ENCODE data around the gene C17orf113.

- TF ChIP-seq CTCF (IDR thresholded peaks at IDR 0.05) = no peak
- TF ChIP-seq POLR2AphosphoS5 (IDR thresholded peaks at IDR 0.05) = no peak
- TF ChIP-seq POLR2A (IDR thresholded peaks at IDR 0.05) = no peak
These were observed 60.5 kb downstream of the C17orf113 start for GRCh38 chr17:41989702-41990419.

Data from suprapubic skin (tissue), 4 donors.